ENCODE results near the gene FCN3. TPM values are rescaled to one million over a fixed set of nuclear protein-coding genes. Genes with fewer than 3 reads are reported as not detected.
A peak's percentile ranks its signal among the peaks of the same experiment; 100 is the strongest.

Gene FCN3
- total RNA-seq, 2 donors from 2014 or later: 14.2 to 24.5 TPM

DNA sequence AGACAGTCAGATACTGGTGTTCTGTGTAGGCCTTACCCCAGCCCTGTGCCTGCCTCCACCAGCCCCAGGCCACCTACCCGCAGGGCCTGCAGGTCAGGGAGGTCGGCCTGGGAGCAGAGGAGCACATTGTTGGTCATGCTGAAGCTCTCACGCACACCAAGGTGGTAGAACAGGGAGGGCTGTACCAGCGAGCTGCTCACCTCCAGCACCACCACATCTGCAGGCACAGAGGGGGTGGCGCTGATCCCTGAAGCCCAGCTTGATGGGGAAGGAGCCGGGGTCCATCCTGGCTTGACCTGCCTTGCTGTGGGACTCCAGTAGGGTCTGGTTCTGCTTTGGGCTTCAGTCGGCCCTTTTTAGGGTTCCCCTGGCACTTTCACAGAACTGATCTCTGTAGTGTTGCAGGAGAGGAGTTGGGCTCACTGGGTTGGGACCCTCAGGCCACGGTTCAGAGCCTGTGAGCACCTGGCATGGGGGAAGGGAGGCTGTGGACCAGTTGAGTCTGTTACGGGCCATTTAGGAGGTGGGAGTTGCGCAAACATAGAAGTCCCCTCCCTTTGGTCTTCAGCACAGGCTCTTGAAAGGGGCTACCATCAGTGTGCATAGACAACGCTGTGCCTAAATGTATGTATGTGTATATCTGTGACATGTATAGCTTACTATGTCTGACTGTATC, 9.8 kb downstream of the FCN3 start:
- DNase-seq (no peak), ATAC-seq (no peak)
- intact Hi-C loops (cut with DNase I): no loop called here

- intact Hi-C loops (cut with DNase I): no loop called here
- DNase-seq (no peak), ATAC-seq (no peak)
Measured at GRCh38 chr1:27363766-27364695, 10.6 kb downstream of the FCN3 start.

GRCh38 chr1:27361553-27361952, 13.1 kb downstream of the FCN3 start:
- intact Hi-C loops (cut with DNase I): no loop called here

DNA sequence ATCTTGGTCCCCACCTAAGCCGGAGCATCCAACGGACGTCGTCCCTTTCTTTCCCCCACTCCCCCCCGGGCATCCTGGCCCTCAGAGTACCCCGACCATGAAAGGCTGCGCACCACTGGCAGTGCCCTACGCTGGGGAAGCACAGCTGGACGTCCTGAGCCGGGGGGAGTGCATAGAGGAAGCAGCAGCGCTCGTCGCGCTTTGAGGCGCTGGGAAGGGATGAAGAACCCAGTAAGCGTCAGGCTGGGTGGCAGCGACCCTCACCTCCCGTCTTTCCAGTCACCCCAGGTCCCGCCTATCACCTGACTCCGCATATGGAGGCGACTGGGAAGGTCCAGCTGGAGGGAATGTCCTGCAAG, 13.6 kb downstream of the FCN3 start:
- intact Hi-C loops (cut with DNase I): no loop called here
- ATAC-seq: no peak
- DNase-seq: no peak

More at GRCh38 chr1:27361553-27361952, 13.1 kb downstream of the FCN3 start:
- ATAC-seq (no peak), DNase-seq (no peak)

DNA sequence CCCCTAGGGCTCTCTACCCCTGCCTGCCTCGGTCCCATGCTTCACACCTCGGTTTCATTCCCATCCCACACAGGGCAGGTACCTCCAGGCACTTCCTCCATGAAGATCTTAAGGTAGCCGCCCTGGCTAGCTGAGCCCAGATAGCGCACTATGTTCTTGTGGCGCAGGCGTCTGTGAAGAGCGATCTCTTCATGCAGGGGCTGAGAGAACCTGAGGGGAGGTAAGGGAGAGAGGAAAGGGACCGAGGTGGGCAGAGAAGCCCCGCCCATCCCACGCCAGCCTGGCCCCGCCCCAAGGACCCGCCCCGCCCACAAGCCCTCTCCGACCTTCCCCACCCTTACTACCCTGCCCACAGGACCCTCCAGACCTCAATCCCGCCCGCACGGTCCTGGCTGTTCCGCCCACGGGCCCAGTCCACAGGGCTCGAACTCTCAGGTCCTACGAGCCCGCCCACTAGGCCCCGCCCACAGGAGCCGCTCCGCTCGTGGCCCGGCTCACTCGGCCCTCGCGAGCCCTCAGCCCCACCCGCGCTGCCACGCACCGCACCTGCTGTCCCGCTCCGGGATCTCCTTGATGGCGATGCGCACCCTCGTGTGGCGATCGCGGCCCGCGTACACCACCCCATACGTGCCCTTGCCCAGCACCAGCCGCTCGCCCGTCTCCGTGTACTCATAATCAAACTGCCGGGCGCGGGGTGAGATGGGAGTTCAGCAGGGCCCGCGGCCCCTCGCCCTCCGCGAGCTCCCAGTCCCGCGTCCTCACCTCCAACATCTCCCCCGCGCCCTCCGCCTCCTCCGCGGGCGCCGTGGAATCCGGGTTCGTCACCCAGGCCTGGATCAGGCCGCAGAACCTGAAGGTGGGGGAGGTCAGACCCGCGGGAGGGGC, 14.2 kb downstream of the FCN3 start:
- intact Hi-C loops (cut with DNase I): no loop called here
- DNase-seq (peak; percentile 58), ATAC-seq (peak; percentile 4 to 23)

- intact Hi-C loops (cut with DNase I): loop anchor here in 1 of 2 donors (5.0 kb wide), 1 partner anchor 33 kb away; the partner anchor contains the start of gene GPR3
- DNase-seq (no peak), ATAC-seq (no peak)
Measured at GRCh38 chr1:27359822-27360158, 14.8 kb downstream of the FCN3 start.

DNA sequence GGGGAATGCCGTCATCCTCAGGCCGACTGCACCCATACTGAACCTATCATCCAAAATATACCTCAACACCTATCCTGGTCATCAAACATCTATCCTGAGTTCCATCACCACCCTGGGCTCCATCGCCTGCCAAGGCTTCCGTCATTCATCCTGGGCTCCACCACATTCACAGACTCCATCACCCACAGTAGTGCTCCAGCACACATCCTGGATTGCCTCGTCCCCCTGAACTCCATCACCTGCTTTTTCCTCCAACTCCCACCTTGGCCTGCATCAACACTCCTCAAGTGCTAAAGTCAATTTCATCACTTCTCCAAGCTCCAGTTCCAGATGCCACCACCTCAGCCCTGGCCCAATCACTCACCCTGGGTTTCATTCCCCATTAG, 15.7 kb downstream of the FCN3 start:
- ATAC-seq (no peak), DNase-seq (no peak)
- intact Hi-C loops (cut with DNase I): loop anchor here in 1 of 2 donors (5.0 kb wide), 1 partner anchor 33 kb away; the partner anchor contains the start of gene GPR3

DNA sequence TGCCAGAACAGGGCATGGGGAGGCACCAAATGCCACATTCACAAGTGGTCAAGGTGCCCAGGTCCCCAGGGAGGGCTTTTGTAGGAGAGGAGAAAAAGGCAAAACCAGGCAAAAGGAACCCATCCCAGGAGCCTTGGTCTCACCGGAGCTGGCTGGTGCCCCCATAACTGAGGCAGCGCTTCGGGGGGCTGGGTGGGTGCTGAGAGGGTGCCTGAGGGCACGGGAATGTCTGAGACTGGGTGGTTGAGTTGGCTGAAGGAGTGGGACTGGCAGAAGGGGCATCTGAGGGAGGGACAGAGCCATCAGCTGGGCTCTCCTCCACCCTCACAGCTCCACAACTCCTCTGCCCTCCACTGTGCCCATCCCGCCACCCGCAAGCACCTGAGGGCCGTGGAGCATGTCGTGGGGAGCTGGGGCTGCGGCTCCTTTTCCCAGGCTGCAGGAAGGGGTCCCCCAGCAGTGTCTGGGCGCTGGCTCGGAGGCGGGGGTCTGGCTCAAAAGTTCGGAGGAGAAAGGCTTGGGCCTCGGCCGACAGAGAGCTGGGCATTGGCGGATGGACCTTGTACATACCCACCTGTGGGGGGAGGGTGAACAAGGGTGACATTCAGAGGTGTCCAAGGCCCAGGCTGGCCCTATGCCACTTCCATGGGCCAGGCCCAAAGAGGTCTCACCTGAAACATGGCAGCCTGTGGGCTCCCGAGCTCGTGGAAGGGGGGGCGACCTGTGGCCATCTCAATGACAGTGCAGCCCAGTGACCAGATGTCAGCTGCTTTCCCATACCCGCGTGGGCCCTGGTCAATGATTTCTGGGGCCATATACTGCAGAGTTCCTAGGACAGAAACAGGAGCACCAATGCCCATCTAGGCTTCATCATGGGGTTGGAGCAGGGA, 16.3 kb downstream of the FCN3 start:
- intact Hi-C loops (cut with DNase I): loop anchor here in 1 of 2 donors (5.0 kb wide), 1 partner anchor 34 kb away; the partner anchor contains the start of gene GPR3
- no peak for DNase-seq
- ATAC-seq: no peak

- intact Hi-C loops (cut with DNase I): loop anchor here in 1 of 2 donors (5.0 kb wide), 1 partner anchor 35 kb away; the partner anchor contains the start of gene GPR3
- ATAC-seq (peak; percentile 67 to 83), DNase-seq (peak; percentile 78)
Measured at GRCh38 chr1:27357281-27358037, 17.2 kb downstream of the FCN3 start.

GRCh38 chr1:27356619-27357280, 17.9 kb downstream of the FCN3 start:
- ATAC-seq (peak in 1 of 2 donors; percentile 58), DNase-seq (no peak)
- intact Hi-C loops (cut with DNase I): loop anchor here in 1 of 2 donors (5.0 kb wide), 1 partner anchor 36 kb away; the partner anchor contains the start of gene GPR3

DNA sequence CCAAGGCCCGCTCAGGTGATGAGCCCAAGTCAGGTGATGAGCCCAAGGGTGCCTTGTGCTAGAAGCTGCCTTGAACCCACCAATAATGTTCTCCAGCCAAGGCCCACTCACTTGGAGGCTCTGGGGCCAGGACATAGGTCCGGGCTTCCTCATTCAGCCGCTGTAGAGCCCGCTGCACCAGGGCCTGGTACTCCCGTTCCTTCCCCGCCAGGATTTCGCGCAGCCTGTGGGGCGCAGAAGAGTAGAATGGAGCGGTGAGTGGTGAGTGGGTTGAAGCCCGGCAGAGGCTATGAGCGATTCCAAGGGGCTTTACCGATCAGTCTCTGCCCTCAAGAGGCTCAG, 18.4 kb downstream of the FCN3 start:
- DNase-seq (no peak), ATAC-seq (no peak)
- intact Hi-C loops (cut with DNase I): loop anchor here in 1 of 2 donors (5.0 kb wide), 1 partner anchor 36 kb away; the partner anchor contains the start of gene GPR3

DNA sequence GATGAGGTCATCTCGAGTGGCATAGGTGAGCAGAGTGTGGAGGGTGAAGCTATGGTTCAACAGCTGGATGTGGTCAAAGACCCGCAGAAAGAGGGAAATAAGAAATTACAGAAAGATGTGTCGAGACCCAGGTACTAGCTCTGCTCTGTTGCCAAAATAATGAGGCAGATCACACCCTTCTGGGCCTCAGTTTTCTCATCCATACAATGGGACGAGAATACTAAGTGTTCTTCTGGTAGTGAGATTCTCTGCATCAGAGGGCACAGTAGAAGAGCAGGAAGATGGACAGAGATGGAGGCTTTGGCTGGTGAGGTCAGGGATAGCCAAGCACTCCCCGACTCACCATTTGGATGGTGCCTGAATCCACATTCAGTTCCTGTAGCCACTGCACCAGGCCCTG, 18.9 kb downstream of the FCN3 start:
- ATAC-seq (no peak), DNase-seq (no peak)
- intact Hi-C loops (cut with DNase I): loop anchor here in 1 of 2 donors (5.0 kb wide), 1 partner anchor 37 kb away; the partner anchor contains the start of gene GPR3

GRCh38 chr1:27353629-27354028, 21.0 kb downstream of the FCN3 start:
- intact Hi-C loops (cut with DNase I): no loop called here
- no peak for DNase-seq
- no peak for ATAC-seq

- intact Hi-C loops (cut with DNase I): no loop called here
- DNase-seq: no peak
- ATAC-seq: no peak
Measured at GRCh38 chr1:27353166-27353565, 21.5 kb downstream of the FCN3 start.

DNA sequence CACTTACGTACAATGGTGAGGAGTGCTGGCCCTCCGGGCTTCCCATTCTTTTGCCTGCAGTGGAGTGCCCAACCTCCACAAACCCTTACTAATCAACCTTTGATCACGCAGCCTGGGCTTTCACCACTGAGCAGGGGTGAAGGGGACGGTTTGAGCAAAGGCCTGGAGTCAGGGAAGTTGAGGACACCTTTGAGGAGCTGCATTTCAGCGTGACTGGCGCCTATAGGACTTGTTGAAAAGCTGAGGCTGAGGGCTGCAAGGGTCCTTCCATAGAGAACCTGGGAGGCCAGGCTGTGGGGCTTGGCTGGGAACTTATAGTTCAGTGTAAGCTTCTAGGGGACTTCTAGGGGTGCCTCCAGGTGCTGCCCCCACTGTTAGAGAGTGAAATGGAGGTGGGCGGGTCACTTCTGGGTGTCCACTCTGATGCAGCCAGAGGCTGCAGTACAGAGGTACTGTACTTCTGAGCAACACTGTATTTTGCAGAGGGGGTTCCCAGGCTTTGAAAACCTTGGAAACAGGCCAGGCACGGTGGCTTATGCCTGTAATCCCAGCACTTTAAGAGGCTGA, 23.0 kb downstream of the FCN3 start:
- DNase-seq (no peak), ATAC-seq (no peak)
- intact Hi-C loops (cut with DNase I): no loop called here

- ATAC-seq (peak; percentile 36 to 50), DNase-seq (peak; percentile 71)
- intact Hi-C loops (cut with DNase I): no loop called here
Measured at GRCh38 chr1:27350663-27351540, 23.7 kb downstream of the FCN3 start.
